H1 (cell line): Measurements from ENCODE around the gene MYOZ2.

Experiments used
- EGR1 ChIP-seq: IDR thresholded peaks from 2 replicates; pipeline ENCODE4 v1.6.1; 2011; ENCODE audit warnings: low read depth, low read length, borderline replicate concordance
- EP300 ChIP-seq, 2 experiments: IDR thresholded peaks; 1 replicate in 1 of 2; 2 replicates in 1 of 2; pipeline ENCODE4 v1.6.1; 2011 to 2012; ENCODE audit warnings: low read depth in 2 of 2, low read length in 2 of 2, mild to moderate bottlenecking in 2 of 2, borderline replicate concordance in 1 of 2, inconsistent platforms in 1 of 2, moderate library complexity in 1 of 2
- EZH2 ChIP-seq: fragments of 200-600 bp; sonication (generic); IDR thresholded peaks from 2 replicates; pipeline ENCODE4 v1.7.1; 2012; ENCODE audit warnings: low read depth, mild to moderate bottlenecking, moderate library complexity, low read length, inconsistent platforms; ENCODE audit not compliant: severe bottlenecking
- PHF8 ChIP-seq: fragments of 200-600 bp; sonication (generic); conservative IDR thresholded peaks from 2 replicates; pipeline ENCODE4 v1.7.1; 2012; ENCODE audit warnings: low read depth, mild to moderate bottlenecking, inconsistent platforms, low read length, moderate library complexity
- USF2 ChIP-seq: IDR thresholded peaks from 2 replicates; pipeline ENCODE4 v1.6.1; 2011; ENCODE audit warnings: low read length, improper control_type of control experiment

GRCh38 chr4:119098306-119098705 lies 37.3 kb upstream of the MYOZ2 start:
- TF ChIP-seq PHF8 (no peak), EGR1 (no peak), EP300 (IDR thresholded peaks at IDR 0.05; ENCODE audit: borderline replicate concordance in 1 of 2, low read depth in 2 of 2, low read length in 2 of 2) (no peak), USF2 (no peak), EZH2 (no peak)
